Measurements from ENCODE around the gene RNF220. TPM values are rescaled to one million over a fixed set of nuclear protein-coding genes. Genes with fewer than 3 reads are reported as not detected.
A peak's percentile ranks its signal among the peaks of the same experiment; 100 is the strongest.

The RNF220 gene
- polyA plus RNA-seq, 1 donor: 59.6 TPM

DNA sequence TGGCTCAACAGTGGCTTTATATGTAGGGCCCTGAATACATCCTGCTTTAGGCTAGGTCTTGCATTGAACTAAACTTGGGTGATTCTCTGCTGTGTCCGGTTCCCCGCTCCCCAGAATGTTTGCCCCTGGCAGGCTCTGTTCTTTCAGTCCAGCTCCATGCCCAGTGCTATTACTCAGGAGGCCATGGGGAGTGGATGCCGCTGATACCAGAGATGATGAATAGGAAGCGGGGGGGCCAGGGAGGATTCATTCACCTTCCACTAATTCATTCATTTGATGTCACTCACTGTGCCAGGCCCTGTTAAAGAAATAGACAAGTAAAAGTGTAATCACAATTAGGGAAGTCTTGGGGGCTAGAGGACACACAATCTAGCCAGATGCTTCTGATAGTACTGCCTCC, 185.4 kb downstream of the RNF220 start:
- no peak for DNase-seq

DNA sequence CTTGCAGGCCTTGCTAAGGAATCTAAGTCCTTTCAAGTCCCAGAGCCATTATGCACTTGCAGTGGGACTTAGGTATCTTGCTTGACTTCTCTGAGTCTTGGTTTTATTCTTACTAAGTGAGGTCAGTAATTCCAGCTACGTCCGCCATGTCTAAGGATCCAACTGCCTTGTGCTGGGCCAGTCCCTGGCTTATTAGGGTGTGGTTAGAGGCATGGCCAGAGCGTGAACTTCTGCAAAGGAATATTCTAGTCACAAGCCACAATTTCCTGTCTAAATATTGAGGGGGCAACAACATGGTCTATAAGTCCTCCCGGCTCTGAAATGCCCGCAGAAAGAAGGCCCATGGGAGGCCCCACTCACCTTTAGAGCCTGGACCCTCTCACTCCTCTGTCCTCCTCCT, 186.3 kb downstream of the RNF220 start:
- no peak for DNase-seq

DNA sequence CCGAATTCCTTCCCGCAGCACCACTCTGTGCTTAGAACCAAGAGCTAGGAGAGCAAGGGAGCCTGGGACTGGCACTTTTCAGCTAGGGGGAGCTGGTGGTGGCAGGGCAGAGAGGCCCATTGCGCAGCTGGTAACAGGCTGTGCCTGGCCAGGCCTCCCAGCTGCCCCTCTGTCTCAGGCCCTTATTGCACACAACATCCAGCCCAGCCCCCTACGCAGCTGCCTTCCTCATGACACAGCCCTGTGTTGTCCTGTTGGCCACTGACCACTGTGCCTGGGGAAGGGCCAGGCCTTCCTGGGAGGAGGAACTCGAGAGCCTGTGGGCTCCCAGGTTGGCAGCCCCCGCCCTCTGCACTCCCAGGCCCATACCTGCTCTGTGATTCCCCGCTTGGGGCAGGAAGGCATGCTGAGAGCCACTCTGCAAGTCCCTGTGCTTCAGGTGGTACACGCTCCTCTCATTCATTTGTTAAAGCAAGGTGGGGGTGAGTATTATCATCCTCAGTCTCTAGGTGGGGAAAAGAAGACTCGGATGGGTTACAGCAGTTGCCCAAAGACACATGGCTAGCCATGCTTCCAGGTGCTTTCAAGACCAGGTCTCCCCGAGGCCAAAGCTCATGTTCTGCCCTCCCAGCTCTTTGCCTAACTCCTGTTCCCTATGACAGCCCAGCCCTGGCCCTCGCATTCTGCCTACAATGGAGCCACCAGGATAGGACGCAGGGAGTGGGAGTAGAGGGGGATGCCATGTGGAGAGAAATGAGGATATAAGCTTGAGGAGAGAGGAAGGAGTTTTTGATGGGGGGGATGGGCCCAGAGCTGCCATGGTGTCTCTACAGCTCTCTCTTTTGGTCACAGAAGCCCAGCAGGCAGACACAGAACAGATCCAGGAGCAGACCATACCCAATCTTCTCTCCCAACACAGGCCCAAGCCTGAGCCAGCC, 187.4 kb downstream of the RNF220 start:
- no peak for DNase-seq

DNA sequence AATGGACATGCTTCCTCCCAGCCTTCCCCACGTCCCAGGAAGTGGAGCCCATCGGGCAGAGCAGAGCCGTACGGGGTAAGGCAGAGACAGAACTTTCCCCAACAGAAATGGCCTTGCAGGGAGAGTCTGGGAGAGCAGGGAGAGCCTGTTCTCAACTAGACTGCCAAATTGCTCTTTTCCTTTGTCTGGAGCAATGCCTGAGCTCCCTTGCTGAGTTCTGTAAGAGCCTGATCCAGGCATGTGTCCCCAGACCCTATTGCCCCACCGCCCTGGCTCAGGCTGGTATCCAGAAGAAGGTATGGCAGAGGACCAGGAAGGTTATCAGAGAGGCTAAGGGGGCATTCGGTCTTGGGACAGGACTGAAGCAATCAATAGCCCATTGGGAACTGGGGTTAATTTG, 189.3 kb downstream of the RNF220 start:
- no peak for DNase-seq

DNA sequence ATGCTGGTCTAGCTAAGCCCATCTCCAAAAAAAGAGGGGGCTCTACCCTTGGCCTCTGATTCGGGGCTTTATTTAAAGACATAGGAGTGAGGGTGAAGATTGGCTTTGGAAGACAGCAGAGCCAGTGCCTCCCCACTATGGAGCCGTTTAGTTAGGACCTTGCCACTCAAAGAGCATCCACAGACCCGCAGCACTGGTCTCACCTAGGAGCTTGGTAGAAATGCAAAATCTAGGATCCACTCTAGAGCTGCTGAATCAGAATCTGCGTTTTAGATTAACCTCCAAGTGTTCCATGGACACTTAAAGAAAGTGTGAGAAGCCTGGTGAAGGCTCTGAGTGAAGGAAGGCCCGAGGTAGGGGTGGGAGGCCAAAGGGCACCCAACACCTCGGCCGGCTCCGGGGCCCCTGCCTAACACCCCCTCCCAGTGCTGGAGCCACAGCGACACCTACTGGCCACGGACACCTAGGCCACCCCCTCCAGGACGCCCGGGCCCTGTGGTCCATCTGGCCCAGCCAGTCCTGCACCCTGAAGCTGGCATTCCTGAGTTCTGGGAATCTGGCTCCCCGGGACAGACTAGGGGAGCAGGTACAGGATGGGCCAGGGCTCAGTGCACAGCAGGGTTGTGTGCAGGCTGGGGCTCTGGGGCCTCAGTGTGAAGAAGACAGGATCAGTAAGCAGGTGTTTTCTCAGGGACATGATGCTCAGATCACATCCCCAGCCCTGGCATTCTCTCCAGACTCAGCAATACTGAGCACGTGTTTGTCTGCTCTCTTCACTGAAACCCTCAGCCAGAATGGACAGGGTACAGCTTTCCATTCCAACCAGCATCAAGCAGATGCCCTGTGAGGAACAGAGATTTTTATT, 190.0 kb downstream of the RNF220 start:
- peak; percentile 55 for DNase-seq

DNA sequence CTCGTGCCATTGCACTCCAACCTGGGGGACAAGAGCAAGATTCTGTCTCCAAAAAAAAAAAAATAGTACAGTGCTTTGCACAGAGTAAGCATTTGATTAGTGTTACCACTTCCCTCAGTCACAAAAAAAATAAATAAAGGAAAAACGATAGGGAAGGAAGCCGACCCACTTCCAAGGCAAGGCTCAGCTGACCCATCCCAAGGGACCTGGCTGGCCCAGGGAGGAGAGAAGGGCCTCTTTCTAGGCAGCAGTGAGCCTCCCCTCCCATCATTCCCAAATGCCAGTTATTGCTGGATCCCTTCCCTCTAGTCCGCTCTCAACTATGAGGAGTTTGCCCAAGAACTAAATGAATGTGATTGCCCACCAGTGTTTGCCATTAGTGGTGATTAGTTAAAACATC, 191.5 kb downstream of the RNF220 start:
- DNase-seq: no peak

DNA sequence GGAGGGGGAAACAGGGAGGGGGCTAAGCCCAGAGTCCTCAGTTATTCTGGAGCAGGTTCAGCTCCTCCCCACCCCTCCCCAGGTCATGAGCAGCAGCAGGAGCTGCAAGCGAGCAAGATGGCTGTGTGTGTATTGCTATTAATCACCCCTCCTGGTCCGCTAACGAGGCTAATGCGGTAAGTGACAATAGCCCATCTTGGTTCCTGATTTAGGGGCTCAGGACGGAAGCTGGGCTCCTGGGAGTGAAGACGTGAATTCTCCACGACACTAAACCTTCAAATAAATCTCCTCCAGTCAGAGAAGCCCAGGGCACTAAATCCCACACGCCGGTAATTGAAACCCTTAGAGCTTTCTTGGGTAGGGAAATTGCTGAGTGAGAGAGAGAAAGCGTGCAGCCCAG, 193.1 kb downstream of the RNF220 start:
- DNase-seq: no peak

DNA sequence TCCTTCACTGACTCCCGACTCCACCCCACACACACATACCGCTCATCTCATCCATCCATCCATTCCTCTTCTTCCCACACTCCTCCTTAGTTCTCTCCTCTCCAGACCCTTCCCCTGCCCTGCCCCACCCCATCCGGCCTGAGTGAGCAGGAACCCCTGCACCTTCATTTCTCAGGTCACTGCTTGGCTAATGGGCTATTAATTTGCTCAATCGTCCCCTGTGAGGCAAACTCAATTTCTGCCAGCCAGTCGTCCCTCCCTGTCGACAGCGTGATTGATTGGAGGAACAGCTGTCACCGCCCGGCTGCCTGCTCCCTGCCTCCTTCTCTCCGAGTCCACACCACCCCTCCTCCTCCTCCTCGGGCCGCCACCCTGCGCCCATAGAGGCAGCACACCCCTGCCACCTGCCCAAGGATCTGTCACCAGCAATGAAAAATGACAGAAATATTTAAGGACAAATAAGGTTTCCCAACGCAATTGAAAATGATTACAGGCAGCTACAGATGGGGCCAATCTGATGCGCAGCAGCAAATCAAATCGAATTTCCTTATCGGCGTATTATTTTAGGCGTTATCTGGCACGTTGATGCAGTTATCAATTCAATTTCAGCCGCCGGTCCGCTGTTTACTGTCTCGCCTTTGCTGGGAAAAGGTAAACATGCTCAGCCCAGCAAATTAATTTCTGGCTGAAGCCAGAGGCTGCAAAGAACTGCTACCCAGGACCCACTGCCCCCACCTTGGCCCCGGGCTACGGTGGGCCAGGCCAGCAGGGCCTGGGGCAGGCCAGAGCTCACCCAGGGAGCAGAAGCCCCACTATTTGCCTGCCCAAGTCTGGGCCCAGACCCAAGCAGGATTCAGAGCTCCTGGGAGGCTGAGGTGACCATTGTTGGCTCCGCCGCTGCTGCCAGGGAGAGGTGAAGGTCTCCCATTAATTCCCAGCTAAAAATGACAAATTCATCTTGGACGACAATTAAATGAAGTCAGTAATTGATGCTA, 197.9 kb downstream of the RNF220 start:
- DNase-seq: no peak

DNA sequence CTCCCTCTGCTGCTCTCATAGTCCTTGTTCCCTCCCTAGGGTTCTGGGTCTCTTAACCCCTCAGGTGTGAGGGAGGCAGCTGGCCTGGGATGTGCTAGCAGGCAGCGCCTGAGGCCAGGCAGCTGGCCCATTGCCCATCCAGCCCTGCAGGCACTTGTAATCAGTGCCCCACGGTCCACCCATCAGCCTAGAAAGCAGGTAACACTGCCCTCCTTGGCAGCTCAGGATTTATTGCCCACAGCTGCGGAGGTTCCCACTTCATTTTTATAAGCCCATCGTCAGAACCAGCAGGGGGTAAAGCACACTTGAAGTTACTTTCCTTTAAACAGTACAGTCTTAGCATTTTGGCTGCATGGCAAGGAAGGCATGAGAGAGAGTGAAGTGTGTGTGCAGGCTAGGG, 198.7 kb downstream of the RNF220 start:
- DNase-seq: no peak

DNA sequence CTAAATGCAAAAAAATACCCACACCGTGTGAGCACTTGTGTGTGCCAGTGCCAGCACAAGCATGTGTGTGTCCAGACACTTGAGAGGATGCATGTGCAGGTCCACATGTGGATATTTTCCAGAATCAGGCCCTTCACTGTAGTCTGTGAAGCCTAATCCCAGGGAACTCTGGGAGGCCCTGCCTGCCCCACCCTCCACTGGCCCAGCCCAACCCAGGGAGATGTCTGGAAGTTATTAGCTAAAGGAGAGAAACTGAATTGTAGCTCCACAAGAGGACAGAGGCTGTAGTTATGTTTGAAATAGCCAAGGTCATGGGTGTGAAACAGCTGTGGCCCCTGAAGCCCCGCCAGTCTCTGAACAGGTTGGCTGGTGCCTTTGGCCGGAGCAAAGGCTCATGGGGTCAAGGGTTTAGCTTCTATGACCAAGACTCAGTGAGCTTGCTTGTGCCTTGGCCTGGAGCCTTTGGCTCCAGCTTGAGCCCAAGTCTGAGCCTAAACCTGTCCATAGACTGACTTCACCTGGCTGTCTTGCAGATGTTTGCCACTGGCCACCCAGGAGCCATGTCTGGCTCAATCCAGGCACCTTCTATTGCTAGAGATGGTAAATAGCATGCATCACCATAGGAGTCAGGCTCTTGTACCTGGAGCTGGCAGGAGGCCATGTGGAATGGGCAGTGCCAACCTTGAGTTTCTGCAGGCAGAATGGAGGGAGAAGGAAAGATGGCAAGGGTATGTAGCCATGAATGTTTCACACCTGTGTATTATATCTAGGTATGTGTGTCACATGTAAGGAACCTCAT, 199.3 kb downstream of the RNF220 start:
- no peak for DNase-seq

DNA sequence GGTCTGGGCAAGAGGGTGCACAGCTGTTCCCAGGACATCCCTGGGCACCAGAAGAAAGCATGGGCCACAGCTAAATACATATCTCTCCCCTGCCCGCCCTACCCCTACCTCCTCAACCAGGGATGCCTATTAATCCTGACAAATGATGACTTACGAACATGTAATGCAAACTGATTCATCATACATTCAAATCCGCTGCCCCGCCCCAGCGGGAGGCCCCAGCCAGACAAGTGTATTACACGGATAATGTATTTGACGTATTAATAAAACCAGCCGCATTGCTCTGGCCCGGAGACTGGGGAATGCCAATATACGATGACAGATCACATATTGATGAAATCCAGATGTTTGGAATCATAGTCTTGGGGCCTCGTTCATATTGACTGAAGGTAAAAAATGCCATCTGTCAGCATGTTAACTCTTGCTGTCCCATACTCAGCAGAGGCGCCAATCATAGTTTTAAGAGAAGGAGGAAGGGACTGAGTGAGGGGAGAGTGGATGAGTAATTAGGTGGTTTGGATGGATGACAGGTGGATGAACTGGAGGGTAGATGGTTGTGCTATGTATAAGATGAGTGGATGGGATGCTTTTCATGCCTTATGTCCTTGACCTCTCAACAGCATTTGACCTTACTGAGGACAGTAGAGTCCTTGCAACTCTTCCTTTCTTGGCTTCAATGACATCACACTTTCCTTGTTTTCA, 201.0 kb downstream of the RNF220 start:
- DNase-seq: no peak

DNA sequence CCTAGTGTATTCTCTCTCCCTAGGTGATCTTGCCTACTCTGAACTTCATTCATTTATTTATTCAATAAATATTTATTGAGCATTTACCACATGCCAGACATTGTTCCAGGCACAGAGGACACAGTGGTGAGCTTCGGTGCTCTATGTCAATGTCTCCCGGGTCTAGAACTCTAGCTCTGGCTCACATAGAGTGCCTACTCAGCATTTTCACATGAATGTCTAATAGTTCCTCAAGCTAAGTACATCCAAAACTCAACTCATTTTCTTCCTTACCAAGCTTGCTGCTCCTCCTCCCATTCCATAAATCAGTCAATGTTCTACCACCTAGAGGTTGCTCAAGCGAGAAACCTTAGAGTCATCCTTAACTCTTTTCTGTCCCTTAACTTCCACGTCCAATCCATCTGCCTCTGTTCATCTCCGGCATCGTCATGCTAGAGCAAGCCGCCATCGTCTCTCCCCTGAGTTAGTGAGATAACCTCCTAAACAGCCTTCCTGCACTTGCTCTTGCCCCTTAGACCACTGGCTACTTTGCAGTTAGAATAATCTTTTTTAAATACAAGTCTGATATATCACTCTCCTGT, 201.7 kb downstream of the RNF220 start:
- no peak for DNase-seq

DNA sequence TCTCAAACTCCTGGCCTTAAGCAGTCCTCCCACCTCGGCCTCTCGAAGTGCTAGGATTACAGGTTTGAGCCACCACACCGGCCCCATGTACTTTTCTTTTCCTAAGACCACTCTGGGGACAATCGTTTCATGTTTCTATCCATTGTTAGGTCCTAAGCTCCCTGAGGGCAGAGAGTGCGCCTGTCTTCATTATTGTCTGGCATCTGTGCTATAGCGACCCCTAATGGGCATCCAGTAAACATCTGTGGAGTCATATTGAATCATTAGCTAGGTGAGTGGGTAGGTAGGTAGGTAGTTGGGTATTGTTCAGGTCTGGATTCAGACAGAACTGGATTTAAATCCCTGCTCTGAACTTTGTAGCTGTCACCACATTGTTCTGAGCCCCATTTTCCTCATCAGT, 203.1 kb downstream of the RNF220 start:
- no peak for DNase-seq

DNA sequence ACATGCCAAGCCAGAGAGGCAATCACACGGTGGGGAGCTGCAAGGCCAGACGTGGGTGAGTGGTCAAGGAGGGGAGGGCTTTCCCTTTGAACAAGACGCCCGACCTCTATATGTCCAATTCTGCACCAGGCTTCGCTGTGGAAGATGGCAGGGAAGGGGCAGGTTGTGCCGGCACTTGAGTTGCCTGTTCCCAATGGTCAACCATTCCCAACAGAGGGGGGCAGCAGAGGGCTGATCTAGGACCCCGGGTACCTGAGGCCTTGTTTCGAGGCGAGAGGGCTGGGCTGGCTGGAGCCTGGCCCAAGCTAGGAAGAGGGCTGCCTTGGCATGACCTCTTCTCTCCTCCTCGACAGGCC, 204.3 kb downstream of the RNF220 start:
- DNase-seq: no peak

DNA sequence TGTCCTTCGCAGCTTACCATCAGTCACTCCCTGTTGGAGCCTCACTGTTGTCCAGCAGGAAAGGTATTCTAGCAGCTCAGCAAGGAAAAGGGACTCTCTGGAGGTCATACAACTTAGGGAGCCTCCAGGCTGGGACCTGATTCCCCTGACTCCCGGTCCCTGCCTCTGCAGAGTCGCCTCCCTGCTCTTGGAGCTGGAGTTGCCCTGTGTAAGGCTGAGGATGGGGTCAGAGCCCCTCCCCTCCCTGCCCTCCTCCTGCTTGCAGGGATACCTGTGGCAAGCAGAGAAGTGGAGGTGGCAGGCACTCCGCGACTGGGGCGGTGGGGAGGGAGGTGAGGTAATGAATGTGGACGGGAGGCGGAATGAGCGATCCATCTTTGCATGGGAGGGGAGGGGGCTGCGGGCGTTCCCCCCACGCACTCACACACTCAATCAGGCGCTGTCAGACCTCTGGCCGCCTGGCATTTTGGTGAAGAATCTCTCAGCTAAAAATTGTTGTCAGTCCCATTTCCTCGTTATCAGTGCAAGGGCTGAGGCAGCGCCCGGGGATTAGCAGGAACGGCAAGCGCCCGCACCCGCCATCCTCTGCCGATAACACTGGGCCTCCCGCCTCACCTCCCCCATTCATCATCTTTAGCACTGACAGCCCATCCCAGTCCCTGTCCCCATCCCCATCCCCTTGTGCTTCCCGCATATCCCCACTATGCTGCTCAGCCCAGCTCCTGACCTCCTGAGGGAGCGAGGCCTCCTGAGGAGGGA, 204.9 kb downstream of the RNF220 start:
- DNase-seq: no peak

DNA sequence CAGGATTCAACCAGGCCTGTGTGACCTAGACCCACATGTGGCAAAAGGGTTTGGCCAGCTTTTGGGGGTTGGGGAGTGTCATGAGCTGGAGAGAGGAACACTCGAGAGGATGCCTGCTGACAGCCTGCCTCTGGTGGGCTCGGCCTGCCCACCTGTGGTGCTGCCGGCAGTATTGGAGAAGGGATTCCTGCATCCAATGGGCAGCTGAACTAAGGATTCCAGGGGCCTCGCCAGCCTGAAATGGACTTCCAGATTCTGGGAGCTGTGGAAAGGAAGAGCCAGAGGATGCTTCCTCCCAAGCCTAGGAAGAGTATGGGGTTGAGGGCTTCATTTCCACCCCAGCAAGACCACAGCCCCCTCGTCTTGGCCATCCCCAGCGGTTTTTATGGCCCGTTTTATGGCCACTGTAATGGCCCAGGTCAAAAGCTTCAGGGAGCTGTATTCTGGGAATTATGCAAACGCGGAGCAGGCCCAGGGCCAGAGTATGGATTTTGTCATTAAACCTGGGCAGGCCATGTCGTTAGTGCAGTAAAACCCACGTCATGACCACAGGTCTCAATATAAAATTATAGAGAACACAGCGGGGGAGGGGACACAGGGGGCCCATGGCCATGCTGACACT, 205.6 kb downstream of the RNF220 start:
- DNase-seq: no peak

DNA sequence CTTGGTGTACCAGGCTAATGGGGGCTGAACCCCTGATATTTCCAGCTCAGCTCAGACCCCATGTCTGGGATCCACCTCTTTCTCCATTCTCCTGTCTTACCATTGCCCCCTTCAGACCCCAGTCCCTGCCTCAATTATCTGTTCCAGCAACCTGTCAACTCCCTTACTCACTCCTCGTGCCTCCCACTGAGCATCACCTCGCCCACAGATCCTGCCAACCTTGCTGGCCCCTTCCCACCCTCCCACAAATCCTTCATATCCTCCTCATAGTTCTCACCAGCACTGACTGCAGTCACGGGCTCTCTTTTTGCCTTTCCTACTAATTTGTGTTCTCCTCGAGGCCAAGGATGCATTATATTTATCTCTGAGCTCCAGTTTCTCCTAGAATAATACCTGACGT, 206.4 kb downstream of the RNF220 start:
- DNase-seq: no peak

DNA sequence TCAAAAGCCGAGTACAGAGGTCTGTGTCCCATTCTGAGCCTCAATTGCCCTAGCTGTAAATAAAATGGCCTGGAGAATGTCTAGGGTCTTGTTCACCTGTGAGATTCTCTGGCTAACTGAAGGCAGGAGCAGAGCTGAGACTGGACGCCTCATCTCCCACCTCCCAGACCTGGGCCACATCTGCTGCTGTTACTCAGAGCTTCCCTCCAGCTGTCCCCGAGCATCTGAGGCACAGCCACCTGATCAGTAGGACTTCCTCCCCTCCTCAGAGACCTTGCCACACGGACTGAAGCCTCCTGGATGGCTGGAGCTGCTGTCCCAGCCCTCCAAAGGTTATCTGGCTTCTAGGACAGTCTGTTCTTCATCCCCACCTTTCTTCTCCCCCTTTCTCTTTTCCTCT, 206.8 kb downstream of the RNF220 start:
- no peak for DNase-seq

DNA sequence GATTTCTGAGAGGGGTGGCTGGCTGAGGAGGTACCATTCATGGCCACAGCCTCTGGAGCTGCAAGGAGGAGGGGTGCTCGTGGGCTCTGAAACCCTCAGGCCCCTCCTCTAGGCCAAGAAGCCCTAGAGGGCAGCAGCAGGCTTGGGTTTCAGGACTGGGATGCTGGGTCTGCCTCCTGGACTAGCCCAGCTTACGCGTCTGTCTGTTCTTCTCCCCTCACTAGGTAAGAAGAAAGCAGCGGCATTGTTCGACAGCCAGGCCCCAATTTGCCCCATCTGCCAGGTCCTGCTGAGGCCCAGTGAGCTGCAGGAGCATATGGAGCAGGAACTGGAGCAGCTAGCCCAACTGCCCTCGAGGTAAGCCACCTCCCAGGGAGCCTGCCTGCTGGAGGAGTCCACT, 208.9 kb downstream of the RNF220 start:
- DNase-seq: no peak

Data from hindlimb muscle (tissue), 1 donor.